SK-N-SH (cell line): ENCODE results near the gene ZIM2.

Experiments
- CTCF ChIP-seq: fragments of 200-600 bp; sonication (generic); IDR thresholded peaks from 2 replicates; pipeline ENCODE4 v1.6.1; 2017; ENCODE audit warnings: antibody characterized with exemption, mild to moderate bottlenecking, moderate library complexity
- RFX5 ChIP-seq: IDR thresholded peaks from 2 replicates; pipeline ENCODE4 v1.6.1; 2012; ENCODE audit warnings: mild to moderate bottlenecking, improper control_type of control experiment, low read length

DNA sequence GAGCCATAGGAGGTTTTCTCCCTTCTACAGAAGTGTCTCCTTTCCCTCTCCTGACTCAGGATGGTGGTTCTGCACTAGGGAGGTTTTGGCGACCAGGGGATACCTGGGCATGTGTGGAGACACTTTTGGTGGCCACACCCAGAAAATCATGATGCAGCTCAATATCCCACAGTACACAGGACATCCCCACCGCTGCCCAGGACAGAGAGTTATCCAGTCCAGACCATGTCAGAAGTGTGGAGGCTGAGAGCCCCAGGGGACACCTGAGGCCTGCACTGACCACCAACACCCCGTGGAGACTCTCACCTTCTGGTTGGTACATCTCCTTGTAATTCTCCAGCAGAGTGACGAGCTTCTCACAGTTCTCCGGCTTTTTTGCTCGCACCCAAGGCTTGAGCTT, 16.6 kb downstream of the ZIM2 start:
- no peak for TF ChIP-seq RFX5
- no peak for TF ChIP-seq CTCF
